Testis (tissue), 2 donors: Measurements from ENCODE around the gene APPBP2.

Source experiments
- POLR2A ChIP-seq: fragments of 450-650 bp; IDR thresholded peaks from one replicate; pipeline ENCODE4 v1.6.1; 2017; ENCODE audit warnings: antibody characterized with exemption, mild to moderate bottlenecking, moderate library complexity
- TF ChIP-seq, protein P1 (sequence below), 3 experiments: fragments of 450-650 bp in 2 of 3; fragments of 200-600 bp in 1 of 3; sonication (generic) in 1 of 3; IDR thresholded peaks; one replicate each; pipeline ENCODE4 v1.5.1; 2016 to 2019; ENCODE audit warnings: antibody characterized with exemption in 3 of 3, mild to moderate bottlenecking in 2 of 3, moderate library complexity in 1 of 3

DNA sequence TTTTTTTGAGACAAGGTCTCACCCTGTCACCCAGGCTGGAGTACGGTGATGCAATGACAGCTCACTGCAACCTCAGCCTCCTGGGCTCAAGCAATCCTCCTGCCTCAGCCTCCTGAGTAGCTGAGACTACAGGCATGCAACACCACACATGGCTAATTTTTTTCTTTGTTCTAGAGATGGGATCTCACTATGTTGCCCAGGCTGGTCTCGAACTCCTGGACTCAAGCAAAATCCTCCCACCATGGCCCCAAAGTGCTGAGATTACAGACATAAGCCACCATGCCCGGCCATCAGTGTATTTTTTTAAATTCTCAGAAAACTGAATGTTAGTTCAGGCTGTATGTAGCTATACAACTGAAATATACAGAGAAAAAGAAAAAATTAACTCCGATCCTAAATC lies 6.2 kb downstream of the APPBP2 start:
- no peak for TF ChIP-seq POLR2A
- TF ChIP-seq, protein P1, sequence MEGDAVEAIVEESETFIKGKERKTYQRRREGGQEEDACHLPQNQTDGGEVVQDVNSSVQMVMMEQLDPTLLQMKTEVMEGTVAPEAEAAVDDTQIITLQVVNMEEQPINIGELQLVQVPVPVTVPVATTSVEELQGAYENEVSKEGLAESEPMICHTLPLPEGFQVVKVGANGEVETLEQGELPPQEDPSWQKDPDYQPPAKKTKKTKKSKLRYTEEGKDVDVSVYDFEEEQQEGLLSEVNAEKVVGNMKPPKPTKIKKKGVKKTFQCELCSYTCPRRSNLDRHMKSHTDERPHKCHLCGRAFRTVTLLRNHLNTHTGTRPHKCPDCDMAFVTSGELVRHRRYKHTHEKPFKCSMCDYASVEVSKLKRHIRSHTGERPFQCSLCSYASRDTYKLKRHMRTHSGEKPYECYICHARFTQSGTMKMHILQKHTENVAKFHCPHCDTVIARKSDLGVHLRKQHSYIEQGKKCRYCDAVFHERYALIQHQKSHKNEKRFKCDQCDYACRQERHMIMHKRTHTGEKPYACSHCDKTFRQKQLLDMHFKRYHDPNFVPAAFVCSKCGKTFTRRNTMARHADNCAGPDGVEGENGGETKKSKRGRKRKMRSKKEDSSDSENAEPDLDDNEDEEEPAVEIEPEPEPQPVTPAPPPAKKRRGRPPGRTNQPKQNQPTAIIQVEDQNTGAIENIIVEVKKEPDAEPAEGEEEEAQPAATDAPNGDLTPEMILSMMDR (IDR thresholded peaks at IDR 0.05), result no peak
